Stimulated activated CD8-positive, alpha-beta memory T cell treated with anti-CD3 and anti-CD28 coated beads, Interleukin-12 subunit alpha, Interleukin-12 subunit beta, amount 100 ng/mL, for 24 hours (primary cell): ENCODE measurements around the gene MEGF6.

ENCODE experiments used
- DNase-seq: peaks from one replicate; pipeline ENCODE4 v3.0.0-alpha.2; 2020; ENCODE audit errors: extremely low read depth

Gene MEGF6

GRCh38 chr1:3469849-3470649 is 141.3 kb downstream of the MEGF6 start:
- DNase-seq, result no peak

GRCh38 chr1:3469104-3469848 is 142.0 kb downstream of the MEGF6 start:
- no peak for DNase-seq

- DNase-seq, result no peak
Measured at GRCh38 chr1:3468236-3469103, 142.8 kb downstream of the MEGF6 start.

- DNase-seq, result no peak
Measured at GRCh38 chr1:3467096-3468036, 143.9 kb downstream of the MEGF6 start.

- DNase-seq, result no peak
Measured at GRCh38 chr1:3466366-3467075, 144.8 kb downstream of the MEGF6 start.

GRCh38 chr1:3465935-3466321 is 145.4 kb downstream of the MEGF6 start:
- DNase-seq, result no peak

- DNase-seq, result no peak
Measured at GRCh38 chr1:3465091-3465934, 146.0 kb downstream of the MEGF6 start.

GRCh38 chr1:3464649-3465025 is 146.7 kb downstream of the MEGF6 start:
- no peak for DNase-seq

- DNase-seq, result no peak
Measured at GRCh38 chr1:3463891-3464648, 147.2 kb downstream of the MEGF6 start.

- DNase-seq, result no peak
Measured at GRCh38 chr1:3463408-3463863, 147.9 kb downstream of the MEGF6 start.

GRCh38 chr1:3463013-3463385 is 148.3 kb downstream of the MEGF6 start:
- DNase-seq, result no peak

GRCh38 chr1:3462356-3463012 is 148.8 kb downstream of the MEGF6 start:
- DNase-seq, result no peak

- no peak for DNase-seq
Measured at GRCh38 chr1:3461934-3462275, 149.4 kb downstream of the MEGF6 start.

GRCh38 chr1:3461238-3461933 is 149.9 kb downstream of the MEGF6 start:
- DNase-seq, result no peak

- DNase-seq, result no peak
Measured at GRCh38 chr1:3460672-3461131, 150.6 kb downstream of the MEGF6 start.

- DNase-seq, result no peak
Measured at GRCh38 chr1:3459940-3460671, 151.2 kb downstream of the MEGF6 start.
